MV-4-11 (cell line): ENCODE results near the gene KRTAP10-5.

ENCODE experiments used
- DNase-seq: peaks from one replicate; lab custom pipeline; 2025; lab: John Stamatoyannopoulos, UW

The KRTAP10-5 gene

GRCh38 chr21:44529503-44530125 is 50.8 kb downstream of the KRTAP10-5 start:
- DNase-seq, result no peak
